Measurements from ENCODE around the gene NABP1. TPM values are rescaled to one million over a fixed set of nuclear protein-coding genes. Genes with fewer than 3 reads are reported as not detected.

The NABP1 gene
- total and polyA plus RNA-seq, 10 of the 15 experiments (the other 5 are each of a cell fraction or from before 2014, with no cell fraction given) = 22.9 to 65.7 (median 39.9) TPM

DNA sequence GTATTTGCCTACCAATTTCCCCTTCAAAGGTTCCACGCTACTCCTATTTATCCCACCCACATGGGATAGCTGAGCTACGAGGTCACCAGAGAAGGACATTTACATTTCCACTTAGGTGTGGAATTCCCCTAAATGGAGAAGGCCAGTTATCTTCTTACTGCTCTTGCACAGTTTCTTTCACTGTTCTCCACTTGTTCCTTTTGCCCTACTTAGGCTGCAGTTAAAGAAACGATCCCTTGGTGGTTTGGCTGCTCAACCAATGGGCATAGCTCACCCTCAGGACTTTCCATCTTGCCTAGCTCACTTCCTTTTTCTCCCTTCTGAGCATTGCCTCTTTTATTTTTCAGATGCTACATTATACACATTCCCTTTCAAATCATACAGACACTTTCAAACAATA is 11.2 kb upstream of the NABP1 start (continued):
- TF ChIP-seq, protein P1, sequence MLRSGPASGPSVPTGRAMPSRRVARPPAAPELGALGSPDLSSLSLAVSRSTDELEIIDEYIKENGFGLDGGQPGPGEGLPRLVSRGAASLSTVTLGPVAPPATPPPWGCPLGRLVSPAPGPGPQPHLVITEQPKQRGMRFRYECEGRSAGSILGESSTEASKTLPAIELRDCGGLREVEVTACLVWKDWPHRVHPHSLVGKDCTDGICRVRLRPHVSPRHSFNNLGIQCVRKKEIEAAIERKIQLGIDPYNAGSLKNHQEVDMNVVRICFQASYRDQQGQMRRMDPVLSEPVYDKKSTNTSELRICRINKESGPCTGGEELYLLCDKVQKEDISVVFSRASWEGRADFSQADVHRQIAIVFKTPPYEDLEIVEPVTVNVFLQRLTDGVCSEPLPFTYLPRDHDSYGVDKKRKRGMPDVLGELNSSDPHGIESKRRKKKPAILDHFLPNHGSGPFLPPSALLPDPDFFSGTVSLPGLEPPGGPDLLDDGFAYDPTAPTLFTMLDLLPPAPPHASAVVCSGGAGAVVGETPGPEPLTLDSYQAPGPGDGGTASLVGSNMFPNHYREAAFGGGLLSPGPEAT (IDR thresholded peaks at IDR 0.05; ENCODE audit: low read depth) = peak; percentile 71; the same call in 1 of the 2 replicates
- no peak for TF ChIP-seq BMI1 (IDR thresholded peaks at IDR 0.05; ENCODE audit: borderline replicate concordance)
- peak; percentile 55 to 60; a peak in 2 of 4 replicates for TF ChIP-seq IKZF2 (IDR thresholded peaks at IDR 0.05)
- peak; percentile 60; the same call in 1 of the 3 replicates for TF ChIP-seq POU2F2 (IDR thresholded peaks at IDR 0.05; ENCODE audit: borderline replicate concordance, low read depth, low read length)
- TF ChIP-seq, protein P2, sequence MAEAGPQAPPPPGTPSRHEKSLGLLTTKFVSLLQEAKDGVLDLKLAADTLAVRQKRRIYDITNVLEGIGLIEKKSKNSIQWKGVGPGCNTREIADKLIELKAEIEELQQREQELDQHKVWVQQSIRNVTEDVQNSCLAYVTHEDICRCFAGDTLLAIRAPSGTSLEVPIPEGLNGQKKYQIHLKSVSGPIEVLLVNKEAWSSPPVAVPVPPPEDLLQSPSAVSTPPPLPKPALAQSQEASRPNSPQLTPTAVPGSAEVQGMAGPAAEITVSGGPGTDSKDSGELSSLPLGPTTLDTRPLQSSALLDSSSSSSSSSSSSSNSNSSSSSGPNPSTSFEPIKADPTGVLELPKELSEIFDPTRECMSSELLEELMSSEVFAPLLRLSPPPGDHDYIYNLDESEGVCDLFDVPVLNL (IDR thresholded peaks at IDR 0.05; ENCODE audit: low read depth, low read length) = no peak
- no peak for TF ChIP-seq RBBP5 (conservative IDR thresholded peaks at IDR 0.05)
- TF ChIP-seq TBL1XR1 (IDR thresholded peaks at IDR 0.05; ENCODE audit: low read depth, low read length) = no peak
- TF ChIP-seq, protein P3, sequence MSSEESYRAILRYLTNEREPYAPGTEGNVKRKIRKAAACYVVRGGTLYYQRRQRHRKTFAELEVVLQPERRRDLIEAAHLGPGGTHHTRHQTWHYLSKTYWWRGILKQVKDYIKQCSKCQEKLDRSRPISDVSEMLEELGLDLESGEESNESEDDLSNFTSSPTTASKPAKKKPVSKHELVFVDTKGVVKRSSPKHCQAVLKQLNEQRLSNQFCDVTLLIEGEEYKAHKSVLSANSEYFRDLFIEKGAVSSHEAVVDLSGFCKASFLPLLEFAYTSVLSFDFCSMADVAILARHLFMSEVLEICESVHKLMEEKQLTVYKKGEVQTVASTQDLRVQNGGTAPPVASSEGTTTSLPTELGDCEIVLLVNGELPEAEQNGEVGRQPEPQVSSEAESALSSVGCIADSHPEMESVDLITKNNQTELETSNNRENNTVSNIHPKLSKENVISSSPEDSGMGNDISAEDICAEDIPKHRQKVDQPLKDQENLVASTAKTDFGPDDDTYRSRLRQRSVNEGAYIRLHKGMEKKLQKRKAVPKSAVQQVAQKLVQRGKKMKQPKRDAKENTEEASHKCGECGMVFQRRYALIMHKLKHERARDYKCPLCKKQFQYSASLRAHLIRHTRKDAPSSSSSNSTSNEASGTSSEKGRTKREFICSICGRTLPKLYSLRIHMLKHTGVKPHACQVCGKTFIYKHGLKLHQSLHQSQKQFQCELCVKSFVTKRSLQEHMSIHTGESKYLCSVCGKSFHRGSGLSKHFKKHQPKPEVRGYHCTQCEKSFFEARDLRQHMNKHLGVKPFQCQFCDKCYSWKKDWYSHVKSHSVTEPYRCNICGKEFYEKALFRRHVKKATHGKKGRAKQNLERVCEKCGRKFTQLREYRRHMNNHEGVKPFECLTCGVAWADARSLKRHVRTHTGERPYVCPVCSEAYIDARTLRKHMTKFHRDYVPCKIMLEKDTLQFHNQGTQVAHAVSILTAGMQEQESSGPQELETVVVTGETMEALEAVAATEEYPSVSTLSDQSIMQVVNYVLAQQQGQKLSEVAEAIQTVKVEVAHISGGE (CRISPR knock-in tag; IDR thresholded peaks at IDR 0.05) = no peak
- peak; percentile 45; the same call in 1 of the 2 replicates for TF ChIP-seq BCL11A (IDR thresholded peaks at IDR 0.05; ENCODE audit: low read depth, low read length)
- no peak for TF ChIP-seq RCOR1 (conservative IDR thresholded peaks at IDR 0.05; ENCODE audit: low read depth, low read length)
- TF ChIP-seq KLF5 (IDR thresholded peaks at IDR 0.05; ENCODE audit: partially characterized antibody) = no peak
- no peak for TF ChIP-seq RAD21 (IDR thresholded peaks at IDR 0.05; ENCODE audit: insufficient read depth, low read depth, low read length)
- TF ChIP-seq, protein P4, sequence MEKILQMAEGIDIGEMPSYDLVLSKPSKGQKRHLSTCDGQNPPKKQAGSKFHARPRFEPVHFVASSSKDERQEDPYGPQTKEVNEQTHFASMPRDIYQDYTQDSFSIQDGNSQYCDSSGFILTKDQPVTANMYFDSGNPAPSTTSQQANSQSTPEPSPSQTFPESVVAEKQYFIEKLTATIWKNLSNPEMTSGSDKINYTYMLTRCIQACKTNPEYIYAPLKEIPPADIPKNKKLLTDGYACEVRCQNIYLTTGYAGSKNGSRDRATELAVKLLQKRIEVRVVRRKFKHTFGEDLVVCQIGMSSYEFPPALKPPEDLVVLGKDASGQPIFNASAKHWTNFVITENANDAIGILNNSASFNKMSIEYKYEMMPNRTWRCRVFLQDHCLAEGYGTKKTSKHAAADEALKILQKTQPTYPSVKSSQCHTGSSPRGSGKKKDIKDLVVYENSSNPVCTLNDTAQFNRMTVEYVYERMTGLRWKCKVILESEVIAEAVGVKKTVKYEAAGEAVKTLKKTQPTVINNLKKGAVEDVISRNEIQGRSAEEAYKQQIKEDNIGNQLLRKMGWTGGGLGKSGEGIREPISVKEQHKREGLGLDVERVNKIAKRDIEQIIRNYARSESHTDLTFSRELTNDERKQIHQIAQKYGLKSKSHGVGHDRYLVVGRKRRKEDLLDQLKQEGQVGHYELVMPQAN (conservative IDR thresholded peaks at IDR 0.05) = no peak
- no peak for TF ChIP-seq SIX5 (IDR thresholded peaks at IDR 0.05; ENCODE audit: low read depth, low read length, severe bottlenecking)
- TF ChIP-seq, protein P5, sequence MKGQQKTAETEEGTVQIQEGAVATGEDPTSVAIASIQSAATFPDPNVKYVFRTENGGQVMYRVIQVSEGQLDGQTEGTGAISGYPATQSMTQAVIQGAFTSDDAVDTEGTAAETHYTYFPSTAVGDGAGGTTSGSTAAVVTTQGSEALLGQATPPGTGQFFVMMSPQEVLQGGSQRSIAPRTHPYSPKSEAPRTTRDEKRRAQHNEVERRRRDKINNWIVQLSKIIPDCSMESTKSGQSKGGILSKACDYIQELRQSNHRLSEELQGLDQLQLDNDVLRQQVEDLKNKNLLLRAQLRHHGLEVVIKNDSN (IDR thresholded peaks at IDR 0.05; ENCODE audit: borderline replicate concordance, extremely low read length, insufficient read depth, low read depth, low read length) = no peak
- TF ChIP-seq WRNIP1 (IDR thresholded peaks at IDR 0.05; ENCODE audit: borderline replicate concordance, low read depth, low read length) = no peak
- no peak for TF ChIP-seq SIN3A (IDR thresholded peaks at IDR 0.05; ENCODE audit: low read depth, low read length)
- TF ChIP-seq CBFB (IDR thresholded peaks at IDR 0.05; ENCODE audit: low read depth) = no peak
- TF ChIP-seq LARP7 (IDR thresholded peaks at IDR 0.05) = no peak
